GM19240 (cell line): ENCODE measurements around the gene CEL.

Experiments
- DNase-seq: peaks from one replicate; pipeline ENCODE4 v3.0.0; 2011; ENCODE audit warnings: low spot score; ENCODE audit not compliant: insufficient read length

CEL gene

DNA sequence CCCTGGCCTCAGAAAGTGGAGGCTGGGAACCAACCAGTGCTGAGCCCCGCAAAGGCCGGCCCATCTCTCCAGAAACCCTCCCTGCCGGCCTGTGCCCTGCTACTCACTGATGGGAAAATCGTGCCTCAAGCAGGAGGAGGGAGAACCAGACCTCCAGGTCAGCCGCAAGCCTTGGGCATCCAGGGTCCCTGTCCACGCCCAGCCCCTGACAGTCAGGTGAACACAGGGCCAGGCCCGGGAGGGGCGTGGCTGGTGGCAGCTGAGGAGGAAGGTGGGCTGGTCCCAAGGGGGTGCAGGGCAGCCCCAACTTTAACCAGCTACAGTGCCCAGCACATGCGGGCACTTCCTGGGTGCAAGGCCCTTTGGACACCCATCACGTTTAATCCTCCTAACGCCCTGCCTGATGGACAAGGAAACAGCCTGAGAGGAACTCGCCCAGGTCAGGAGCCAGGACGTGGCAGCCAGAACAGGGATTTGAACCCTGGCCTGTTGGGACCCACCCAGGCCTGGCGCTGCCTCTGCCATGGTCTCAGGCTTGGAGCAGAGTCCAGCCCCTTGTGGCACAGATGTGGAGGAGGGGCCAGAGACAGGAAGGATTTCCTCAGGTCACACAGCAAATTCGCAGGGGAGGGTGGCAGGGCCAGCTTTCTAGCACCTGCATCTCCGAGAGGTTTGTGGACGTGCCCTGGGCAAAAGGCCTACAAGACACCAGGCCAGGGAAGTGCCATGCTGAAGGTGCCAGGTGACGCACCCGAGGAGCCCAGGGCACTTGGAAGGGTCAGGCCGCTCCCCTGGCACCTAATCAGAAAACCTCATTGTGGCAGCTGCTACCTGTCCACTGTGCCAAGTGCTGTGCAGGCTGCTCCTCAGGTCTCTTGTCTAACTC lies 54.8 kb downstream of the CEL start:
- DNase-seq: no peak

- DNase-seq: no peak
Observed at GRCh38 chr9:133117271-133118178, 55.7 kb downstream of the CEL start.

GRCh38 chr9:133118179-133118520 lies 56.4 kb downstream of the CEL start:
- DNase-seq: no peak

DNA sequence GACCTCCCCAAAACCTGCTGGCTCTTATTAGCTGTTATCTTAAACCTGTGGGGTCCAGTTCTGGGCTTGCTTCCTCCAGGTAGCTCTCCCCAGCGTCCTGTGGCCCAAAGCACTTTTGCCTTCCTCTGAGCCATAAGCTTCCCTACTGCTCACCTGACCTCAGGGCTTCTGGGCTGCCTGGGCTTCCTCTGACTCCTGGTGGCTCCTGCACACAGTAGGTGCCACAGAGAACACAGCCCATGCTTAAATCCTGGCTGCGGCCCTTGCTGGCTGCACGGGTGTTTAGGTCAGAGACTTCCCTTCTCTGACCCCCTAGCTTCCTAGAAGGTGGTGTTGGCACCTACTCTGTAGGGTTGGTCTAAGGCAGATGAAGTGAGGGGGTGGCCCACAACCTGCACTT lies 56.8 kb downstream of the CEL start:
- DNase-seq: no peak

- DNase-seq: no peak
Observed at GRCh38 chr9:133119103-133119845, 57.5 kb downstream of the CEL start.

- DNase-seq: no peak
Observed at GRCh38 chr9:133119846-133120500, 58.2 kb downstream of the CEL start.

- no peak for DNase-seq
Observed at GRCh38 chr9:133120501-133121197, 58.9 kb downstream of the CEL start.
